ENCODE results near the gene SEMA6A. TPM values are rescaled to one million over a fixed set of nuclear protein-coding genes. Genes with fewer than 3 reads are reported as not detected.

SEMA6A gene
- total and polyA plus RNA-seq, 12 donors: 2.9 to 11.3 (median 7.8) TPM

DNA sequence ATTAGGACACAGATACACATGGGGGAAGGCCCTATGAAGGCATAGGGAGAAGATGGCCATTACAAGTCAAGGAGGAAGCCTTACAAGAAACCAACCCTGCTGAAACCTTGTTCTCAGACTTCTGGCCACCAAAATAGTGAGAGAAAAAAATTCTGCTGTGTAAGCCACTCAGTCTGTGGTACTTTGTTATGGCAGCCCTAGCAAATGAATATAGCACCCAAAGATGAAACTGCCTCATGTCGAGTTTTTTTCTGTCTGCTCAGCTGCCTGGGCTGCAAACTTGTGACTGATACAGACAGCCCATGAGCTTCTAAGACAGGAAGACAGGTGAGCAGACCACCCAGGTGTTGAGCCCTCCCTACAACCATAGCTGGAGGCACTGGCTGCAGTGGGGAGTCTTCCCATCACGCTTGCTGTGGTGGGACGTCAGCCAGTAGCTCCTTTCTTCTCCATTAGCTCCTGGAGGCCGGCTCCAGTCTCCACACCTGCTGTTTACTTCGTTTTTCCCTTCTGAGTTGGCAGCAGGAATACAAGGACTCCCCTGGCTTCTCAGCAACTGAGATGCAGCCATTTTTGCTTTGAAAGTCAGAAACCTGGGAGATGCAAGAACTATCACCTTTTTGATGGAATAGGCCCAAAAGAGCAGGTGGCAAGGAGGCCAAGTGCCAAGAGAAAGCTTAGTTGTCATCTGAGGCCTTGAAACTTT, 164.9 kb downstream of the SEMA6A start:
- ATAC-seq (no peak), DNase-seq (no peak)
- Histone ChIP-seq H3K27ac (no peak overlapping the region), H3K9me3 (no peaks in the 10 kb centered on the region), H3K36me3 (peaks cover 0 to 7% (median 0%) of the 10 kb centered on the region in 9 donors), H3K4me3 (no peak overlapping the region), H3K27me3 (no peaks in the 10 kb centered on the region), H3K4me1 (peaks cover 0 to 30% (median 5%) of the 10 kb centered on the region in 9 donors)
- intact Hi-C loops (cut with DNase I): no loop called here
- TF ChIP-seq, protein P1, sequence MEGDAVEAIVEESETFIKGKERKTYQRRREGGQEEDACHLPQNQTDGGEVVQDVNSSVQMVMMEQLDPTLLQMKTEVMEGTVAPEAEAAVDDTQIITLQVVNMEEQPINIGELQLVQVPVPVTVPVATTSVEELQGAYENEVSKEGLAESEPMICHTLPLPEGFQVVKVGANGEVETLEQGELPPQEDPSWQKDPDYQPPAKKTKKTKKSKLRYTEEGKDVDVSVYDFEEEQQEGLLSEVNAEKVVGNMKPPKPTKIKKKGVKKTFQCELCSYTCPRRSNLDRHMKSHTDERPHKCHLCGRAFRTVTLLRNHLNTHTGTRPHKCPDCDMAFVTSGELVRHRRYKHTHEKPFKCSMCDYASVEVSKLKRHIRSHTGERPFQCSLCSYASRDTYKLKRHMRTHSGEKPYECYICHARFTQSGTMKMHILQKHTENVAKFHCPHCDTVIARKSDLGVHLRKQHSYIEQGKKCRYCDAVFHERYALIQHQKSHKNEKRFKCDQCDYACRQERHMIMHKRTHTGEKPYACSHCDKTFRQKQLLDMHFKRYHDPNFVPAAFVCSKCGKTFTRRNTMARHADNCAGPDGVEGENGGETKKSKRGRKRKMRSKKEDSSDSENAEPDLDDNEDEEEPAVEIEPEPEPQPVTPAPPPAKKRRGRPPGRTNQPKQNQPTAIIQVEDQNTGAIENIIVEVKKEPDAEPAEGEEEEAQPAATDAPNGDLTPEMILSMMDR (IDR thresholded peaks at IDR 0.05): no peak
- 79 to 84% methylated on average over 5 of the region's 5 CpGs for WGBS, 2 donors

DNA sequence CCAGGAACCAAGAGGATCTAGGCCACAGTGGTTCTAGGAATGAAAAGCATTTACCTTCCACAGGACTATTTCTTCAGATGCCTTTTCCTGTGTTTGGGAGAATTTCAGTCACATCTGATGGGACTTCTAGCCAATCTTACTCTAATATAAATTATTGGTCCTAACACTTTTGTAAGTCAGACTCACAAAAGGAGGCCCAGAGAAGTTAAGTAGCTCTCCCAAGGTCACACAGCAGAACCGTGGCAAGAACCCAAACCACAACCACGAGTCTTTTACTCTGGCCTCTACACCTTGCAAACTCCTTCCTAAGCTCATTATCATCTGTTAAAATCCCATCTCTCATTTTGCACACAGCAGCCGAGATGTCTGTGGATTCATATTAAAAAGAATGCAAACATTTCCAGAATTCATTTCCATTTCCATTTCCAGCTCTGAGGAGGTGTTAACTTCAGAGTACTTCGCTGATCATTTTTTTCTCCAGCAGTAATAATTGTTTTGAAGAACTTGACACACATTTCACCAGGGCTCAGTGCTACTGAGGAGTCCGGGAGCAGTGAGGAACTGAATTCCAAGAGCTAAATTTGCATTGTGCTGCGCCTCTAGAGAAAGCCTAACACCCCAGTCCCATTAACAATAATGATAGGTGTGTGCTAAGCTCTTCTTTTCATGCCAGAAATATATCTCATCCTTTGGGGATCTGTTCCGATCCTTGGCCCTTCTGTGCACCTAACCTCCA, 168.1 kb downstream of the SEMA6A start:
- Histone ChIP-seq H3K4me1 (peaks cover 0 to 41% (median 13%) of the 10 kb centered on the region in 9 donors), H3K36me3 (no peaks in the 10 kb centered on the region), H3K27me3 (no peaks in the 10 kb centered on the region), H3K9me3 (no peaks in the 10 kb centered on the region), H3K27ac (no peak overlapping the region), H3K4me3 (no peak overlapping the region)
- no peak for DNase-seq
- TF ChIP-seq, protein P1 (IDR thresholded peaks at IDR 0.05): no peak
- no peak for ATAC-seq
- intact Hi-C loops (cut with DNase I): no loop called here
- WGBS, 2 donors: 87 to 88% methylated on average over 7 of the region's 7 CpGs

DNA sequence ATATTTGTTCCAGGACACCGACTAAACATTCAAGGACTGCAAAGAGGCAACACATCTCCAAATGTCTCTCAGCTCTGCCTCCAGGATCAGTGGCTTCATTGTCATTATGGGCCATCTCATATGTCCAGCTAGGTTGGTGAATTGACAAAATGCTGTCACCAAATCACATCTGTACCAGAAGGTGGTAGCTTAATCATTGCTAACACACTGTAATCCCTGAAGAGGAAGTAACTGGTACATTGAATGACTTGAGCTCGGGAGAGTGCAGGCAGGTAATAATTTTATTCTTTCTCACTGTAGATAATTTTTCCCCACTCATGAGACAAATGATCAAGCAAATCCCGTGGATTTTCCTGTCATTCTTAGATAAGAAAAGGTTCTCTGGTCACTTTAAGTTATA, 169.8 kb downstream of the SEMA6A start:
- peaks cover 0 to 3% (median 0%) of the 10 kb centered on the region in 9 donors for H3K36me3 ChIP-seq
- DNase-seq: no peak
- no peaks in the 10 kb centered on the region for H3K9me3 ChIP-seq
- no peak for ATAC-seq
- peaks cover 0 to 24% (median 9%) of the 10 kb centered on the region in 9 donors for H3K4me1 ChIP-seq
- no peak overlapping the region for H3K4me3 ChIP-seq
- TF ChIP-seq, protein P1 (IDR thresholded peaks at IDR 0.05): no peak
- H3K27me3 ChIP-seq: no peaks in the 10 kb centered on the region
- intact Hi-C loops (cut with DNase I): loop anchor here in 1 of 10 donors (2.0 to 5.0 kb wide), 2 partner anchors 16 to 33 kb away; no protein-coding TSS in a partner anchor
- H3K27ac ChIP-seq: no peak overlapping the region
- 75 to 88% methylated on average over 3 of the region's 3 CpGs for WGBS, 2 donors

DNA sequence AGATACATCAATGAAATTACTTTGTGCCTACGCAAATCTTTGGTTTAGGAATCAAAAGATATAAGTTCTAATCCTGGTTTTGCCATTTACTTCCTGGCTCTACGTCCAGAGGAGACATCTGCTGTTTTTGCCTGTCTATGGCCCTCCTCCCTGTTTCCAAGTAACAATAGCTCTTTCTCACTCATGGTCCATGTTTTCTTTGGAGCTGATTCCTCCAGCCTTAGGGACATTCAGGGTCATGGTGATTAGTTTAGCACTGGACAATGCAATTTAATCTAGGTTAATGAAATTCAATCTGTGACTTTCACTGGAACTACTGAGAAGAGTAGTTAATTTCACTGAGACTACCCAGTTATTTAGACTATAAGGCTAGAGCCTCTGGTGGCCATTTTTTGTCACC, 170.6 kb downstream of the SEMA6A start:
- ATAC-seq: peak in 6 of 8 donors; percentile 74 to 88 (median 82)

More for the DNA sequence above, 170.6 kb downstream of the SEMA6A start:
- Histone ChIP-seq H3K27me3 (no peaks in the 10 kb centered on the region), H3K4me1 (peaks cover 0 to 22% (median 9%) of the 10 kb centered on the region in 9 donors), H3K36me3 (peaks cover 0 to 6% (median 0%) of the 10 kb centered on the region in 9 donors), H3K4me3 (no peak overlapping the region), H3K9me3 (no peaks in the 10 kb centered on the region), H3K27ac (peak overlapping the region in 2 of 10 donors; percentile 18 to 34)
- WGBS, 2 donors: 46 to 47% methylated on average over 2 of the region's 2 CpGs
- TF ChIP-seq, protein P1 (IDR thresholded peaks at IDR 0.05): no peak
- DNase-seq: no peak
- intact Hi-C loops (cut with DNase I): loop anchor here in 1 of 10 donors (2.0 to 5.0 kb wide), 2 partner anchors 17 to 33 kb away; no protein-coding TSS in a partner anchor
